ENCODE data around the gene KLKB1. TPM values are rescaled to one million over a fixed set of nuclear protein-coding genes. Genes with fewer than 3 reads are reported as not detected.

KLKB1 gene
- total RNA-seq, 2 donors from 2014 or later = 0.27 to 0.50 TPM

DNA sequence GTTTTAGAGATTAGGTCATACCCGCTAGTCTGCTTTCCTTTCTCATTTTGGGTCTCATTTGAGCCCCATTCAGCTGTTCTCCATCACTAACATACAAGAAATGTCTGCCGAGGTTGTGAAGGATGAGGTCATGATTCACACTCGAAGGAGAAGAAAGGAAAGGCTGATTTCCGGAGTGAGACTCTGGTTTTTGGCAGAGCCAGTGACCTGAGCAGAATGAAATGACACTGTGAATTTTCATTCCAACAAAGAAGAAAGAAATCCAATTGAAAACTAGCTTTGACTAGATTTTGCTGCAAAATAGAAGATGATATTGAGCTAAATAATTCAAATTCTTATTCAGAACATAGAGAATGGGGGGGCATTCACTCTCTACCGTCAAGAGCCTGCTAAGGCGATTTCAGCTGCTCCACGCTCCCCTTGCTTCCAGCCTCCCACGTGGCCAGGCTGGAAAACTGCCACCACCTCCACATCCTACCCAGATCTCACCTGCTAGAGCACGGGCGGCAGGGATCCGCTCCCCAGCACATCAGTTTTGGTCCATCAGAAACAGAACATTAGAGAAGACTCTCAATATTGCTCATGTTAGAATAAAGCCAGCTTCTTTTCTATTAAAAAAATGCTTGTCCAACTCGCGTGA, 77.7 kb downstream of the KLKB1 start:
- H3K9me3 ChIP-seq = no peaks in the 10 kb centered on the region
- intact Hi-C loops (cut with DNase I) = no loop called here
- H3K4me3 ChIP-seq = no peak overlapping the region
- no peak for DNase-seq
- no peak overlapping the region for H3K27ac ChIP-seq
- no peaks in the 10 kb centered on the region for H3K27me3 ChIP-seq
- H3K9ac ChIP-seq (ENCODE audit: low read depth in 2 of 2, low read length in 2 of 2) = no peak overlapping the region
- no peaks in the 10 kb centered on the region for H3K36me3 ChIP-seq
- no peaks in the 10 kb centered on the region for H3K4me1 ChIP-seq
- no peak for TF ChIP-seq CTCF (IDR thresholded peaks at IDR 0.05)

DNA sequence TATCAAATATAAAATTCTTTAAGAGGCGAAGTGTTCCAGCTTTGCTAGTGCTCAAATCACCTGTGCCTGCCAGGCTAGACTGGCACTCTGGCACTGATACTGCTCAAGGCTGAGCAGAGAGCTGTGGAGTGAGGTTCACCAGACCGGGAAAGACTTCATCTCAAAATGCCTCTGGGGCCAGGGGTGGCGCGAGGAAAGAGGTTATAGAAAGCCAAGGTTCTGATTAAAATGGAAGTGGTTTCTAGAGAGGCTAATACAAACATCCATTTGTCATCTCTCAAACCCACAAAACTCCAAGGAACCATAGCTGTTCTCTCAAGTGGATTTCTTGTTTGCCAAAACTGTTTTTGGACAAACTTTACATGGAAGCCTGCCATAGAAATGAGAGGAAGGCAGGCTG, 80.2 kb downstream of the KLKB1 start:
- no peak for TF ChIP-seq CTCF (IDR thresholded peaks at IDR 0.05)
- Histone ChIP-seq H3K9me3 (no peaks in the 10 kb centered on the region), H3K4me1 (no peaks in the 10 kb centered on the region), H3K9ac (ENCODE audit: low read depth in 2 of 2, low read length in 2 of 2) (no peak overlapping the region), H3K36me3 (no peaks in the 10 kb centered on the region), H3K27ac (no peak overlapping the region), H3K27me3 (no peaks in the 10 kb centered on the region), H3K4me3 (no peak overlapping the region)
- no peak for DNase-seq
- intact Hi-C loops (cut with DNase I) = no loop called here

- Histone ChIP-seq H3K9ac (ENCODE audit: low read depth in 2 of 2, low read length in 2 of 2) (no peak overlapping the region), H3K36me3 (no peaks in the 10 kb centered on the region), H3K4me1 (no peaks in the 10 kb centered on the region), H3K9me3 (no peaks in the 10 kb centered on the region), H3K27me3 (no peaks in the 10 kb centered on the region), H3K27ac (no peak overlapping the region), H3K4me3 (no peak overlapping the region)
- no peak for DNase-seq
- intact Hi-C loops (cut with DNase I) = no loop called here
- no peak for TF ChIP-seq CTCF (IDR thresholded peaks at IDR 0.05)
These were observed 80.6 kb downstream of the KLKB1 start for GRCh38 chr4:186307916-186308315.

Other genes with a start within 250 kb of the KLKB1 start
- 10 to 100 TPM; 13.6 to 48.6 TPM for gene TLR3, start 158.4 kb upstream of the KLKB1 start, total RNA-seq
- gene FAM149A, start 122.8 kb upstream of the KLKB1 start, total RNA-seq = 10 to 100 TPM; 13.8 to 16.6 TPM
- gene CYP4V2, start 35.9 kb upstream of the KLKB1 start, total RNA-seq = 10 to 100 TPM; 20.3 to 36.0 TPM
- gene F11, start 38.7 kb downstream of the KLKB1 start, total RNA-seq = under 1 TPM; 0.48 to 0.54 TPM

Data from colonic mucosa (tissue), 4 donors.